ENCODE data around the gene HEXD.

- TF ChIP-seq EZH2 (IDR thresholded peaks at IDR 0.05; ENCODE audit: borderline replicate concordance, low read depth, low read length, severe bottlenecking) (no peak), CTCF (IDR thresholded peaks at IDR 0.05; ENCODE audit: borderline replicate concordance, extremely low read depth, low read length, poor library complexity, severe bottlenecking) (no peak)
Observed at GRCh38 chr17:82390015-82390859, 27.9 kb upstream of the HEXD start.

Measured in DND-41 (cell line).